ENCODE measurements around the gene AVP. TPM values are rescaled to one million over a fixed set of nuclear protein-coding genes. Genes with fewer than 3 reads are reported as not detected.

AVP gene
- total and polyA plus RNA-seq, 2 donors (not counting 3 experiments of a cell fraction or from before 2014, with no cell fraction given) = not detected

- dilution Hi-C loops (cut with MboI; ENCODE audit: extremely low pct_ligation_motif_present, low sequenced_read_pairs) (no loop called here), intact Hi-C loops (cut with micrococcal nuclease) (no loop called here)
- Histone ChIP-seq H2AFZ (ENCODE audit: low read depth, low read length) (no peak overlapping the region), H3K9ac (replicated peaks; ENCODE audit: extremely low read depth, insufficient read depth, low read length) (no peak overlapping the region), H4K20me1 (replicated peaks; ENCODE audit: control insufficient read depth, extremely low read depth, insufficient read depth, low read length) (no peaks in the 10 kb centered on the region), H3K79me2 (ENCODE audit: control insufficient read depth, insufficient read depth, low read length) (no peaks in the 10 kb centered on the region), H3K4me2 (ENCODE audit: insufficient read depth, low read length) (no peak overlapping the region), H3K27me3 (ENCODE audit: control insufficient read depth in 2 of 2, insufficient read depth in 2 of 2, low read length in 2 of 2) (no peaks in the 10 kb centered on the region), H3K4me3 (replicated peaks in 1 of 3; ENCODE audit: insufficient read depth in 1 of 3, low read depth in 1 of 3, low read length in 3 of 3) (no peak overlapping the region), H3K9me1 (replicated peaks; ENCODE audit: control insufficient read depth, extremely low read depth, insufficient read depth, low read length) (no peaks in the 10 kb centered on the region), H3K36me3 (ENCODE audit: control insufficient read depth in 2 of 2, extremely low read depth in 1 of 2, insufficient read depth in 2 of 2, low read length in 2 of 2) (peaks cover 0 to 7% of the 10 kb centered on the region in 2 experiments), H3K9me3 (replicated peaks; ENCODE audit: control insufficient read depth, insufficient read depth, low read length) (no peaks in the 10 kb centered on the region), H3K4me1 (ENCODE audit: control insufficient read depth, extremely low read depth, insufficient read depth, low read length) (no peaks in the 10 kb centered on the region), H3K27ac (ENCODE audit: insufficient read depth, low read depth, low read length) (no peak overlapping the region)
- DNase-seq (ENCODE audit: low read depth, low spot score) (no peak), FAIRE-seq (no peak)
- ChIA-PET POLR2A (no interaction called here), CTCF (interaction anchor here (1.0 kb wide), 1 partner anchor 58 kb away, joined by 3 read pairs; no protein-coding TSS in a partner anchor)
- no TSS peak for BruUV-seq (replicated peaks)
- no peak for TF ChIP-seq POLR2A (IDR thresholded peaks at IDR 0.05; ENCODE audit: low read depth, low read length)
Measured at GRCh38 chr20:3111995-3112394, 27.5 kb upstream of the AVP start.

GRCh38 chr20:3111507-3111906 lies 27.0 kb upstream of the AVP start:
- TF ChIP-seq POLR2AphosphoS5 (IDR thresholded peaks at IDR 0.05; ENCODE audit: insufficient read depth, low read depth, low read length) (no peak), MAX (IDR thresholded peaks at IDR 0.05; ENCODE audit: insufficient read depth, insufficient read length) (no peak), EZH2 (IDR thresholded peaks at IDR 0.05; ENCODE audit: borderline replicate concordance, low read depth, low read length, severe bottlenecking) (no peak), MYC (IDR thresholded peaks at IDR 0.05; ENCODE audit: low read depth, low read length) (no peak), GATA2 (IDR thresholded peaks at IDR 0.05; ENCODE audit: insufficient read depth, insufficient read length, low read depth, low read length) (no peak), CTCF (IDR thresholded peaks at IDR 0.05; ENCODE audit: extremely low read depth in 1 of 2, insufficient read depth in 1 of 2, low read depth in 1 of 2, low read length in 2 of 2) (no peak), JUN (IDR thresholded peaks at IDR 0.05; ENCODE audit: borderline replicate concordance, insufficient read depth, insufficient read length, low read depth) (no peak), FOS (IDR thresholded peaks at IDR 0.05; ENCODE audit: borderline replicate concordance, insufficient read depth, low read length) (no peak), POLR2A (IDR thresholded peaks at IDR 0.05; ENCODE audit: low read depth, low read length) (no peak)
- BruUV-seq (replicated peaks) = no TSS peak
- no peak overlapping the region for H3K4me3 ChIP-seq (replicated peaks in 1 of 3; ENCODE audit: insufficient read depth in 1 of 3, low read depth in 1 of 3, low read length in 3 of 3)
- no peaks in the 10 kb centered on the region for H3K27me3 ChIP-seq (ENCODE audit: control insufficient read depth in 2 of 2, insufficient read depth in 2 of 2, low read length in 2 of 2)
- no peaks in the 10 kb centered on the region for H3K9me3 ChIP-seq (replicated peaks; ENCODE audit: control insufficient read depth, insufficient read depth, low read length)
- no peaks in the 10 kb centered on the region for H3K4me1 ChIP-seq (ENCODE audit: control insufficient read depth, extremely low read depth, insufficient read depth, low read length)
- no peaks in the 10 kb centered on the region for H4K20me1 ChIP-seq (replicated peaks; ENCODE audit: control insufficient read depth, extremely low read depth, insufficient read depth, low read length)
- FAIRE-seq (no peak), DNase-seq (ENCODE audit: low read depth, low spot score) (no peak)
- no peaks in the 10 kb centered on the region for H3K79me2 ChIP-seq (ENCODE audit: control insufficient read depth, insufficient read depth, low read length)
- intact Hi-C loops (cut with micrococcal nuclease) (no loop called here), dilution Hi-C loops (cut with MboI; ENCODE audit: extremely low pct_ligation_motif_present, low sequenced_read_pairs) (no loop called here)
- H2AFZ ChIP-seq (ENCODE audit: low read depth, low read length) = no peak overlapping the region
- peaks cover 0 to 7% of the 10 kb centered on the region in 2 experiments for H3K36me3 ChIP-seq (ENCODE audit: control insufficient read depth in 2 of 2, extremely low read depth in 1 of 2, insufficient read depth in 2 of 2, low read length in 2 of 2)
- no peak overlapping the region for H3K9ac ChIP-seq (replicated peaks; ENCODE audit: extremely low read depth, insufficient read depth, low read length)
- no peak overlapping the region for H3K4me2 ChIP-seq (ENCODE audit: insufficient read depth, low read length)
- CTCF ChIA-PET = interaction anchor here (1.0 kb wide), 1 partner anchor 24 kb away, joined by 3 read pairs; no protein-coding TSS in a partner anchor
- no peaks in the 10 kb centered on the region for H3K9me1 ChIP-seq (replicated peaks; ENCODE audit: control insufficient read depth, extremely low read depth, insufficient read depth, low read length)
- H3K27ac ChIP-seq (ENCODE audit: insufficient read depth, low read depth, low read length) = no peak overlapping the region
- POLR2A ChIA-PET = no interaction called here
